Natural killer cell (primary cell): ENCODE results near the gene BRCA2. TPM values are rescaled to one million over a fixed set of nuclear protein-coding genes. Genes with fewer than 3 reads are reported as not detected.

Experiments
- ATAC-seq, 3 donors: fragments of 150-1000 bp in 2 of 3; fragments of 200-7000 bp in 1 of 3; cut with Tn5 transposase; 1 replicate in 1 of 3; 2 replicates in 2 of 3; pipeline ENCODE4 v1.10.0; 2021; ENCODE audit warnings: mild to moderate bottlenecking in 2 of 3, moderate library complexity in 2 of 3
- DNase-seq, 2 donors: peaks; one replicate each; pipeline versions ENCODE4 v3.0.0 to v3.0.0-alpha.2; 2013 to 2021; ENCODE audit warnings: mixed read lengths in 1 of 2
- H3K27ac ChIP-seq: one replicate; pipeline ENCODE4 v1.5.1; 2013; ENCODE audit warnings: mild to moderate bottlenecking, low read length
- H3K27me3 ChIP-seq: one replicate; pipeline ENCODE4 v1.6.1; 2013; ENCODE audit warnings: low read length; ENCODE audit not compliant: control insufficient read depth, insufficient read depth
- H3K36me3 ChIP-seq: one replicate; pipeline ENCODE4 v1.6.1; 2013; ENCODE audit warnings: low read length; ENCODE audit not compliant: control insufficient read depth, insufficient read depth
- H3K4me1 ChIP-seq: one replicate; pipeline ENCODE4 v1.6.1; 2013; ENCODE audit warnings: low read length; ENCODE audit not compliant: control insufficient read depth, insufficient read depth
- H3K4me3 ChIP-seq: one replicate; pipeline ENCODE4 v1.5.1; 2013; ENCODE audit warnings: low read length
- H3K9me3 ChIP-seq: one replicate; pipeline ENCODE4 v1.6.1; 2013; ENCODE audit warnings: low read length; ENCODE audit not compliant: control insufficient read depth, insufficient read depth
- H3K27ac Mint-ChIP-seq, 2 donors: one replicate each; pipeline ENCODE4 v1.8.0; 2022; ENCODE audit warnings: mild to moderate bottlenecking in 2 of 2, mixed read lengths in 2 of 2, moderate library complexity in 1 of 2
- H3K27me3 Mint-ChIP-seq, 2 donors: one replicate each; pipeline ENCODE4 v1.8.0; 2022; ENCODE audit warnings: low read depth in 2 of 2, mixed read lengths in 2 of 2
- H3K36me3 Mint-ChIP-seq: one replicate; pipeline ENCODE4 v1.8.0; 2022; ENCODE audit warnings: mixed read lengths
- H3K4me1 Mint-ChIP-seq, 2 donors: one replicate each; pipeline ENCODE4 v1.8.0; 2022; ENCODE audit warnings: mixed read lengths in 2 of 2
- H3K4me3 Mint-ChIP-seq: one replicate; pipeline ENCODE4 v1.8.0; 2022; ENCODE audit warnings: mild to moderate bottlenecking, moderate library complexity, mixed read lengths
- H3K9me3 Mint-ChIP-seq, 2 donors: one replicate each; pipeline ENCODE4 v1.8.0; 2022; ENCODE audit warnings: mixed read lengths in 2 of 2
- WGBS: methylation state at CpG from one replicate; pipeline ENCODE4 v1.1.7; 2013; ENCODE audit warnings: missing lambda C conversion rate; ENCODE audit not compliant: insufficient coverage; 5-methylcytosine and 5-hydroxymethylcytosine counted together
- intact Hi-C: fragments of 100-400 bp; cut with micrococcal nuclease; formaldehyde crosslinking; loops from one replicate; pipeline ENCODE4 v1.14.2; 2022
- total RNA-seq, 4 donors: library from RNA; stranded (reverse); fragments of 120-200 nt in 1 of 4; gene quantifications; one replicate each; pipeline versions ENCODE4 v1.2.3 to v1.2.4, GENCODE V29; 2013 to 2022
- TF ChIP-seq, protein P1 (sequence below): fragments of 200-600 bp; IDR thresholded peaks from one replicate; pipeline ENCODE4 v1.8.0; 2022; ENCODE audit warnings: antibody characterized with exemption

The BRCA2 gene
- total RNA-seq, 3 donors from 2014 or later (not counting 1 experiment from before 2014, with no cell fraction given): 3.6 to 4.3 (median 3.6) TPM

DNA sequence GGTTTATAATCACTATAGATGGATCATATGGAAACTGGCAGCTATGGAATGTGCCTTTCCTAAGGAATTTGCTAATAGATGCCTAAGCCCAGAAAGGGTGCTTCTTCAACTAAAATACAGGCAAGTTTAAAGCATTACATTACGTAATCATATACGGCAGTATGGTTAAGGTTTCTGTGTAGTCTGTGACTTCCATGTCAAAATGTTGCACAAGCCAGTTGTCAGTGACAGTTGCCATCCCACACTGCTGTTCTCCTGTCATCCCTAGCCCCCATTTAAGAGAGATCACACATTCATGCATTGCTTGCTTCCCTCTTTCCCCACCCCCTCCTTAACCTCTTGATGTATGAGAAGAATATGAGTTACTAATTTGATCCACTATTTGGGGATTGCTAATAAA lies 47.3 kb downstream of the BRCA2 start:
- Histone ChIP-seq H3K27me3 (no peaks in the 10 kb centered on the region), H3K36me3 (no peaks in the 10 kb centered on the region), H3K4me1 (no peaks in the 10 kb centered on the region), H3K4me3 (no peak overlapping the region), H3K9me3 (no peaks in the 10 kb centered on the region), H3K27ac (no peak overlapping the region)
- H3K9me3 Mint-ChIP-seq: no peaks in the 10 kb centered on the region
- no peak overlapping the region for H3K4me3 Mint-ChIP-seq
- intact Hi-C loops: no loop called here
- H3K4me1 Mint-ChIP-seq: no peaks in the 10 kb centered on the region
- ATAC-seq: no peak
- DNase-seq: no peak
- H3K36me3 Mint-ChIP-seq: no peaks in the 10 kb centered on the region
- H3K27me3 Mint-ChIP-seq: no peaks in the 10 kb centered on the region
- TF ChIP-seq, protein P1, sequence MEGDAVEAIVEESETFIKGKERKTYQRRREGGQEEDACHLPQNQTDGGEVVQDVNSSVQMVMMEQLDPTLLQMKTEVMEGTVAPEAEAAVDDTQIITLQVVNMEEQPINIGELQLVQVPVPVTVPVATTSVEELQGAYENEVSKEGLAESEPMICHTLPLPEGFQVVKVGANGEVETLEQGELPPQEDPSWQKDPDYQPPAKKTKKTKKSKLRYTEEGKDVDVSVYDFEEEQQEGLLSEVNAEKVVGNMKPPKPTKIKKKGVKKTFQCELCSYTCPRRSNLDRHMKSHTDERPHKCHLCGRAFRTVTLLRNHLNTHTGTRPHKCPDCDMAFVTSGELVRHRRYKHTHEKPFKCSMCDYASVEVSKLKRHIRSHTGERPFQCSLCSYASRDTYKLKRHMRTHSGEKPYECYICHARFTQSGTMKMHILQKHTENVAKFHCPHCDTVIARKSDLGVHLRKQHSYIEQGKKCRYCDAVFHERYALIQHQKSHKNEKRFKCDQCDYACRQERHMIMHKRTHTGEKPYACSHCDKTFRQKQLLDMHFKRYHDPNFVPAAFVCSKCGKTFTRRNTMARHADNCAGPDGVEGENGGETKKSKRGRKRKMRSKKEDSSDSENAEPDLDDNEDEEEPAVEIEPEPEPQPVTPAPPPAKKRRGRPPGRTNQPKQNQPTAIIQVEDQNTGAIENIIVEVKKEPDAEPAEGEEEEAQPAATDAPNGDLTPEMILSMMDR: no peak
- WGBS: 100% methylated on average over 2 of the region's 2 CpGs
- no peak overlapping the region for H3K27ac Mint-ChIP-seq

DNA sequence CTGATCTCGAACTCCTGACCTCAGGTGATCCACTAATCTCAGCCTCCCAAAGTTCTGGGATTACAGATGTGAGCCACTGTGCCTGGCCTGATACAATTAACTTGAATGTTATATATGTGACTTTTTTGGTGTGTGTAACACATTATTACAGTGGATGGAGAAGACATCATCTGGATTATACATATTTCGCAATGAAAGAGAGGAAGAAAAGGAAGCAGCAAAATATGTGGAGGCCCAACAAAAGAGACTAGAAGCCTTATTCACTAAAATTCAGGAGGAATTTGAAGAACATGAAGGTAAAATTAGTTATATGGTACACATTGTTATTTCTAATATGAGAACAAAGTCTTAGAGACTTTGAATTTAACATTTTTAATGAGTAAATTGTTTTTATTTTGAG lies 55.5 kb downstream of the BRCA2 start:
- WGBS: 100% methylated on average over 2 of the region's 2 CpGs
- Mint-ChIP-seq H3K4me3 (no peak overlapping the region), H3K4me1 (no peaks in the 10 kb centered on the region), H3K27ac (no peak overlapping the region), H3K27me3 (no peaks in the 10 kb centered on the region), H3K36me3 (no peaks in the 10 kb centered on the region), H3K9me3 (no peaks in the 10 kb centered on the region)
- no peaks in the 10 kb centered on the region for H3K9me3 ChIP-seq
- intact Hi-C loops: no loop called here
- TF ChIP-seq, protein P1: no peak
- no peaks in the 10 kb centered on the region for H3K27me3 ChIP-seq
- H3K4me1 ChIP-seq: no peaks in the 10 kb centered on the region
- no peak for ATAC-seq
- no peaks in the 10 kb centered on the region for H3K36me3 ChIP-seq
- H3K4me3 ChIP-seq: no peak overlapping the region
- no peak for DNase-seq
- no peak overlapping the region for H3K27ac ChIP-seq

DNA sequence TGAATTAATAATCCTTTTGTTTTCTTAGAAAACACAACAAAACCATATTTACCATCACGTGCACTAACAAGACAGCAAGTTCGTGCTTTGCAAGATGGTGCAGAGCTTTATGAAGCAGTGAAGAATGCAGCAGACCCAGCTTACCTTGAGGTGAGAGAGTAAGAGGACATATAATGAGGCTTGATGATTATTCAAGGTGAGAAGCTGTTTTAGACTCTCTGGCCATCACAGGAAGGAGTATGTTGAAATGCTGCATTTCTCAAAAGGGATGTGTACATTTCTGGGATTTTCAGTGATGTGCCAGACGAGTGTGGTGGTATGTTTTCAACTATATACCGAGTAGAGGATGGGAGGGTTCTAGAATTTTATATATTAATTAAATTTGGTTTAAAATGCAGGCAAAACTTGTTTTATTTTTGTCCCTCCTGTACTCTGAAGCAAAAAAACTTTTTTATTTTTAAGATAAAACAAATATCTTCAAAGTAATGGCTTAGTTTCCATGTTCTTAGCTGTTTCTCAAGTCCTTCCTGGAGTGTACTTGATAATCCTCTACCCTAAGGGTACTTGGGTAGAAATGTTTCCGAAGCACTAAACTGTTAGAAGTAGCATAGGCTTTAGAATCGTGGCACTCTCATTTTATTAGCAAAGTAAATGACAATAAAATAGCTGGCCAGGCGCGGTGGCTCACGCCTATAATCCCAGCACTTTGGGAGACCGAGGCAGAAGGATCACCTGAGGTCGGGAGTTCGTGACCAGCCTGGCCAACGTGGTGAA lies 61.5 kb downstream of the BRCA2 start:
- H3K9me3 ChIP-seq: no peaks in the 10 kb centered on the region
- intact Hi-C loops: no loop called here
- no peak for ATAC-seq
- no peaks in the 10 kb centered on the region for H3K36me3 ChIP-seq
- no peaks in the 10 kb centered on the region for H3K4me1 Mint-ChIP-seq
- no peaks in the 10 kb centered on the region for H3K27me3 ChIP-seq
- H3K9me3 Mint-ChIP-seq: no peaks in the 10 kb centered on the region
- WGBS: 92% methylated on average over 12 of the region's 13 CpGs
- H3K27me3 Mint-ChIP-seq: no peaks in the 10 kb centered on the region
- DNase-seq: no peak
- H3K4me3 Mint-ChIP-seq: no peak overlapping the region
- no peaks in the 10 kb centered on the region for H3K36me3 Mint-ChIP-seq
- no peak overlapping the region for H3K27ac ChIP-seq
- TF ChIP-seq, protein P1: no peak
- no peaks in the 10 kb centered on the region for H3K4me1 ChIP-seq
- no peak overlapping the region for H3K27ac Mint-ChIP-seq
- no peak overlapping the region for H3K4me3 ChIP-seq

DNA sequence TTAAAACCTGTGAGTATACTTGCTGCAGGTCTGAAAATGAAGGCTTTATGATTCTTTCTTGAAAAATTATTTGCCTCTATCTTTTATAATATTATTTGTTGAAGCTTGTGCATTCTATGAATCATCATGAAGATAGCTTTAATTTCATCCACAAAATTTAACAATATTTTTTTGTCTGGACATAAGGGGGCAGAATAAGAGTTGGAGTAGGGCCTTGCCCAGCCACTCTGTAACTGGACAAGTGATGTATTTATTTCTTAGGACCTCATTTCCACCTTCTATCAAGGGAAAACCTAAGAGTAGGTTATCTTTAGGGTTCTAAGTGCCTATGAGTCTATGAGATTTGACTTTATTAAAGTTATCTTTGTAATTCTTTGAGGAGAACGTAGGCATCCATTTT lies 62.7 kb downstream of the BRCA2 start:
- Histone ChIP-seq H3K27me3 (no peaks in the 10 kb centered on the region), H3K4me1 (no peaks in the 10 kb centered on the region), H3K36me3 (no peaks in the 10 kb centered on the region), H3K9me3 (no peaks in the 10 kb centered on the region), H3K4me3 (no peak overlapping the region), H3K27ac (no peak overlapping the region)
- WGBS: no CpG with 5 or more reads among the region's 1 CpG
- no peaks in the 10 kb centered on the region for H3K4me1 Mint-ChIP-seq
- H3K27me3 Mint-ChIP-seq: no peaks in the 10 kb centered on the region
- DNase-seq: no peak
- no peaks in the 10 kb centered on the region for H3K36me3 Mint-ChIP-seq
- no peak overlapping the region for H3K27ac Mint-ChIP-seq
- no peaks in the 10 kb centered on the region for H3K9me3 Mint-ChIP-seq
- no peak for ATAC-seq
- intact Hi-C loops: no loop called here
- H3K4me3 Mint-ChIP-seq: no peak overlapping the region
- TF ChIP-seq, protein P1: no peak
